ENCODE measurements around the gene ESD.

ESD gene

GRCh38 chr13:46796515-46797474, at the start of gene ESD:
Gene ESD (minus strand): TSS chr13:46797161. CDS start chr13:46791413, 5,748 bp downstream.
- TF ChIP-seq CTCF (IDR thresholded peaks at IDR 0.05; ENCODE audit: low read depth, low read length), result no peak
- peak within 1 kb of the TSS; percentile 72 for H3K4me3 ChIP-seq (ENCODE audit: low read depth, low read length)

- TF ChIP-seq CTCF (IDR thresholded peaks at IDR 0.05; ENCODE audit: low read depth, low read length), result no peak
Measured at GRCh38 chr13:46846726-46847125, 49.8 kb upstream of the ESD start.

GRCh38 chr13:46845146-46845545, 48.2 kb upstream of the ESD start:
- no peak overlapping the region for H3K4me3 ChIP-seq (ENCODE audit: low read depth, low read length)
- no peak for TF ChIP-seq CTCF (IDR thresholded peaks at IDR 0.05; ENCODE audit: low read depth, low read length)

More at GRCh38 chr13:46846726-46847125, 49.8 kb upstream of the ESD start:
- H3K4me3 ChIP-seq (ENCODE audit: low read depth, low read length), result no peak overlapping the region

- no peak for TF ChIP-seq CTCF (IDR thresholded peaks at IDR 0.05; ENCODE audit: low read depth, low read length)
- H3K4me3 ChIP-seq (ENCODE audit: low read depth, low read length), result no peak overlapping the region
Measured at GRCh38 chr13:46844431-46844830, 47.5 kb upstream of the ESD start.

- no peak overlapping the region for H3K4me3 ChIP-seq (ENCODE audit: low read depth, low read length)
- no peak for TF ChIP-seq CTCF (IDR thresholded peaks at IDR 0.05; ENCODE audit: low read depth, low read length)
Measured at GRCh38 chr13:46839399-46839798, 42.4 kb upstream of the ESD start.

GRCh38 chr13:46834657-46835056, 37.7 kb upstream of the ESD start:
- no peak overlapping the region for H3K4me3 ChIP-seq (ENCODE audit: low read depth, low read length)

More at GRCh38 chr13:46834657-46835056, 37.7 kb upstream of the ESD start:
- TF ChIP-seq CTCF (IDR thresholded peaks at IDR 0.05; ENCODE audit: low read depth, low read length), result no peak

Measured in WI38 (cell line).